ENCODE data around the gene SMYD3. TPM values are rescaled to one million over a fixed set of nuclear protein-coding genes. Genes with fewer than 3 reads are reported as not detected.

The SMYD3 gene
- polyA plus RNA-seq, 1 experiment = 39.9 TPM

DNA sequence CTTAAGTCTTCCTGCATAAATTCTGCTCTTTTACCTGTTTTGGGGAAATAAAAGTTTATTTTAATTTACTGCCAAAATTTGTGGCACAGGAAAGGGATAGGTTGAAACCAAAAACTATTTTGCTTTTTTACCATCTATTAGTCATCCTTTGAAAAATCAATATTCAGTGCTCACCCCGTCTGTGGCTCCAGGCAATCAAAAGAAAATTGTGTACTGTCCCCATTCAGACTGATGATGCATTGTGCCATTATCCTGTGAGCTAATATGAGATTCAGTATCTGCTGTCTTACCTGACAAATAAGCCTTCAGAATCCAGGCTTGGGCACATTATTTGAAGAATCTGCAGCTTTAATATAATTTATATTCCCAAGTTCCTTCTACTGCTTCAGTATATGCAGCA is 701.5 kb downstream of the SMYD3 start:
- DNase-seq (ENCODE audit: low read depth, low spot score) = no peak
- TF ChIP-seq CTCF (IDR thresholded peaks at IDR 0.05; ENCODE audit: low read depth, low read length) = no peak

GRCh38 chr1:245804696-245805095 is 702.4 kb downstream of the SMYD3 start:
- no peaks in the 10 kb centered on the region for H3K9me3 ChIP-seq (ENCODE audit: control insufficient read depth, insufficient read depth, low read length)
- TF ChIP-seq CTCF (IDR thresholded peaks at IDR 0.05; ENCODE audit: low read depth, low read length) = no peak
- H3K27me3 ChIP-seq (ENCODE audit: control insufficient read depth, insufficient read depth, low read length) = no peaks in the 10 kb centered on the region
- POLR2A ChIA-PET = interaction anchor here (0.6 to 0.7 kb wide), 2 partner anchors 16 to 17 kb away, joined by 3 to 6 read pairs; no protein-coding TSS in a partner anchor
- CTCF ChIA-PET = no interaction called here
- H3K27ac ChIP-seq (ENCODE audit: low read depth, low read length) = no peak overlapping the region
- no peak for DNase-seq (ENCODE audit: low read depth, low spot score)
- H3K4me3 ChIP-seq (ENCODE audit: low read depth, low read length) = no peak overlapping the region

More for the DNA sequence above, 701.5 kb downstream of the SMYD3 start:
- Histone ChIP-seq H3K27me3 (ENCODE audit: control insufficient read depth, insufficient read depth, low read length) (no peaks in the 10 kb centered on the region), H3K4me3 (ENCODE audit: low read depth, low read length) (no peak overlapping the region), H3K9me3 (ENCODE audit: control insufficient read depth, insufficient read depth, low read length) (no peaks in the 10 kb centered on the region), H3K27ac (ENCODE audit: low read depth, low read length) (no peak overlapping the region)
- ChIA-PET CTCF (interaction anchor here (0.7 to 0.8 kb wide), 2 partner anchors 14 to 456 kb away, joined by 3 read pairs; no protein-coding TSS in a partner anchor), POLR2A (interaction anchor here (0.7 kb wide), 1 partner anchor 17 kb away, joined by 6 read pairs; no protein-coding TSS in a partner anchor)

DNA sequence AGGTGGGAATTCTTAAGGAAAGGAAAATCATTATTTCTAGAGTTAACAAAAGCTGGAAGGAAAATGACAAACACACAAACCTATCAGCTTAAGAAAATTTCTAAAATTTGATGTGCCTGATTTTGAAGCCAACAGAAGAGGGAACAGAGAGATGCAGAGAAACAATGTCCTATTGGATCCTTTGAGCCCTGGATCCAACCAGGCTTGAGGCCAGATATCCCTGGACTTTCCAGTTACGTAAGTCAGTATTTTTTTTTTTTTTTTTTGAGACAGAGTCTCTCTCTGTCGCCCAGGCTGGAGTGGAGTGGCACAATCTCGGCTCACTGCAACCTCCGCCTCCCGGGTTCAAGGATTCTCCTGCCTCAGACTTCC is 703.4 kb downstream of the SMYD3 start:
- no peak for TF ChIP-seq CTCF (IDR thresholded peaks at IDR 0.05; ENCODE audit: low read depth, low read length)
- Histone ChIP-seq H3K4me3 (ENCODE audit: low read depth, low read length) (no peak overlapping the region), H3K27ac (ENCODE audit: low read depth, low read length) (no peak overlapping the region), H3K27me3 (ENCODE audit: control insufficient read depth, insufficient read depth, low read length) (no peaks in the 10 kb centered on the region), H3K9me3 (ENCODE audit: control insufficient read depth, insufficient read depth, low read length) (no peaks in the 10 kb centered on the region)
- no peak for DNase-seq (ENCODE audit: low read depth, low spot score)
- POLR2A ChIA-PET = no interaction called here
- CTCF ChIA-PET = no interaction called here

- H3K27me3 ChIP-seq (ENCODE audit: control insufficient read depth, insufficient read depth, low read length) = no peaks in the 10 kb centered on the region
- TF ChIP-seq CTCF (IDR thresholded peaks at IDR 0.05; ENCODE audit: low read depth, low read length) = no peak
- no peak for DNase-seq (ENCODE audit: low read depth, low spot score)
- H3K9me3 ChIP-seq (ENCODE audit: control insufficient read depth, insufficient read depth, low read length) = no peaks in the 10 kb centered on the region
- CTCF ChIA-PET = interaction anchor here (0.9 kb wide), 1 partner anchor 10 kb away, joined by 3 read pairs; no protein-coding TSS in a partner anchor
- H3K27ac ChIP-seq (ENCODE audit: low read depth, low read length) = no peak overlapping the region
- POLR2A ChIA-PET = no interaction called here
- no peak overlapping the region for H3K4me3 ChIP-seq (ENCODE audit: low read depth, low read length)
Observed at GRCh38 chr1:245802941-245803665, 704.0 kb downstream of the SMYD3 start.

GRCh38 chr1:245800901-245801605 is 706.0 kb downstream of the SMYD3 start:
- no peak for TF ChIP-seq CTCF (IDR thresholded peaks at IDR 0.05; ENCODE audit: low read depth, low read length)

More at GRCh38 chr1:245800901-245801605, 706.0 kb downstream of the SMYD3 start:
- ChIA-PET POLR2A (interaction anchor here (0.6 to 1.1 kb wide), 6 partner anchors 9 to 1040 kb away, joined by 3 to 7 read pairs (median 4); no protein-coding TSS in a partner anchor), CTCF (interaction anchor here (0.5 to 1.5 kb wide), 6 partner anchors 12 to 676 kb away, joined by 3 to 8 read pairs (median 4); no protein-coding TSS in a partner anchor)
- Histone ChIP-seq H3K27ac (ENCODE audit: low read depth, low read length) (no peak overlapping the region), H3K4me3 (ENCODE audit: low read depth, low read length) (no peak overlapping the region), H3K27me3 (ENCODE audit: control insufficient read depth, insufficient read depth, low read length) (no peaks in the 10 kb centered on the region), H3K9me3 (ENCODE audit: control insufficient read depth, insufficient read depth, low read length) (no peaks in the 10 kb centered on the region)
- peak; percentile 71 for DNase-seq (ENCODE audit: low read depth, low spot score)
